ENCODE data around the gene CRACDL.

GRCh38 chr2:98882971-98883779 is 52.9 kb downstream of the CRACDL start:
- no peak for TF ChIP-seq CTCF (IDR thresholded peaks at IDR 0.05)
- TF ChIP-seq POLR2AphosphoS5 (IDR thresholded peaks at IDR 0.05; ENCODE audit: low read depth, low read length), result no peak
- no peak for TF ChIP-seq REST (IDR thresholded peaks at IDR 0.05; ENCODE audit: insufficient read depth in 1 of 2, low read depth in 2 of 2, low read length in 1 of 2)
- no peak for TF ChIP-seq SIN3A (IDR thresholded peaks at IDR 0.05; ENCODE audit: borderline replicate concordance, insufficient read depth, low read depth, low read length)

All from Panc1 (cell line).